Activated CD4-positive, alpha-beta T cell treated with anti-CD3 and anti-CD28 coated beads for 24 hours (primary cell): ENCODE data around the gene TBC1D20.
A peak's percentile ranks its signal among the peaks of the same experiment; 100 is the strongest.
"Not testable (repeated sequence)": the region's sequence is repeated elsewhere in the genome, so short reads cannot be mapped to it uniquely, and the experiment has no call there.

Experiments
- DNase-seq, 2 donors: peaks; one replicate each; pipeline ENCODE4 v3.0.0-alpha.2; 2020; ENCODE audit warnings: low read depth in 2 of 2

TBC1D20 gene

GRCh38 chr20:462199-462991 is at the start of gene TBC1D20:
TBC1D20 (minus strand) TSS chr20:462533; CDS start chr20:462405, 128 bp downstream.
- peak; percentile 69 to 78 for DNase-seq

GRCh38 chr20:510328-511057 is 48.2 kb upstream of the TBC1D20 start:
- DNase-seq, result not testable (repeated sequence)

- DNase-seq, result not testable (repeated sequence)
These were observed 46.0 kb upstream of the TBC1D20 start for GRCh38 chr20:508364-508787.

GRCh38 chr20:507761-508332 is 45.5 kb upstream of the TBC1D20 start:
- DNase-seq, result no peak

GRCh38 chr20:507006-507758 is 44.8 kb upstream of the TBC1D20 start:
- no peak for DNase-seq

GRCh38 chr20:504632-505075 is 42.3 kb upstream of the TBC1D20 start:
- DNase-seq, result no peak

- no peak for DNase-seq
These were observed 40.9 kb upstream of the TBC1D20 start for GRCh38 chr20:503048-503737.

- no peak for DNase-seq
These were observed 35.6 kb upstream of the TBC1D20 start for GRCh38 chr20:497979-498378.

- no peak for DNase-seq
These were observed 33.9 kb upstream of the TBC1D20 start for GRCh38 chr20:496126-496696.

GRCh38 chr20:492159-492558 is 29.8 kb upstream of the TBC1D20 start:
- DNase-seq, result no peak

- no peak for DNase-seq
These were observed 25.3 kb upstream of the TBC1D20 start for GRCh38 chr20:487655-488054.

GRCh38 chr20:483815-484644 is 21.7 kb upstream of the TBC1D20 start:
- DNase-seq, result no peak

- DNase-seq, result no peak
These were observed 18.8 kb upstream of the TBC1D20 start for GRCh38 chr20:481167-481566.

- DNase-seq, result no peak
These were observed 17.7 kb upstream of the TBC1D20 start for GRCh38 chr20:480044-480443.

- no peak for DNase-seq
These were observed 17.2 kb upstream of the TBC1D20 start for GRCh38 chr20:479487-479886.

GRCh38 chr20:478949-479429 is 16.7 kb upstream of the TBC1D20 start:
- peak in 1 of 2 donors; percentile 23 for DNase-seq

- DNase-seq, result no peak
These were observed 15.9 kb upstream of the TBC1D20 start for GRCh38 chr20:478010-478948.

- not testable (repeated sequence) for DNase-seq
These were observed 14.4 kb upstream of the TBC1D20 start for GRCh38 chr20:476561-477249.
